Stimulated activated naive CD8-positive, alpha-beta T cell treated with anti-CD3 and anti-CD28 coated beads, Interleukin-15, Interleukin-2, amounts not matched to agents 100 U/mL and 50 U/mL, for 24 hours (primary cell): ENCODE measurements around the gene ZNF276.
A peak's percentile ranks its signal among the peaks of the same experiment; 100 is the strongest.

Experiments
- ATAC-seq: fragments of 150-1000 bp; cut with Tn5 transposase; one replicate; pipeline ENCODE4 v1.10.0; 2021
- DNase-seq: peaks from one replicate; pipeline ENCODE4 v3.0.0; 2021

Gene ZNF276

GRCh38 chr16:89716493-89716892, 4.8 kb upstream of the ZNF276 start:
- ATAC-seq (no peak), DNase-seq (no peak)

GRCh38 chr16:89716916-89717687, 4.2 kb upstream of the ZNF276 start:
- no peak for ATAC-seq

GRCh38 chr16:89717688-89718505, 3.4 kb upstream of the ZNF276 start:
- DNase-seq, result no peak
- ATAC-seq, result no peak

More at GRCh38 chr16:89716916-89717687, 4.2 kb upstream of the ZNF276 start:
- no peak for DNase-seq

- ATAC-seq (no peak), DNase-seq (no peak)
These were observed 855 bp upstream of the ZNF276 start for GRCh38 chr16:89720551-89720812.

GRCh38 chr16:89721546-89722391, 432 bp downstream of the ZNF276 start:
- DNase-seq (peak; percentile 86), ATAC-seq (peak; percentile 31)

GRCh38 chr16:89722392-89723278, 1.3 kb downstream of the ZNF276 start:
- ATAC-seq, result peak; percentile 31
- DNase-seq, result peak; percentile 73

- DNase-seq (peak; percentile 74), ATAC-seq (peak; percentile 33)
These were observed 2.2 kb downstream of the ZNF276 start for GRCh38 chr16:89723279-89724250.

GRCh38 chr16:89727406-89728120, 6.2 kb downstream of the ZNF276 start:
- no peak for DNase-seq
- ATAC-seq, result no peak

- DNase-seq (no peak), ATAC-seq (no peak)
These were observed 8.0 kb downstream of the ZNF276 start for GRCh38 chr16:89729293-89729692.

GRCh38 chr16:89729863-89730593, 8.7 kb downstream of the ZNF276 start:
- ATAC-seq, result no peak
- no peak for DNase-seq

- DNase-seq (no peak), ATAC-seq (no peak)
These were observed 9.4 kb downstream of the ZNF276 start for GRCh38 chr16:89730610-89731234.

- ATAC-seq (no peak), DNase-seq (no peak)
These were observed 11.0 kb downstream of the ZNF276 start for GRCh38 chr16:89732142-89732917.

- no peak for DNase-seq
- no peak for ATAC-seq
These were observed 11.5 kb downstream of the ZNF276 start for GRCh38 chr16:89732918-89733242.

GRCh38 chr16:89733322-89733721, 12.0 kb downstream of the ZNF276 start:
- DNase-seq (no peak), ATAC-seq (no peak)

- no peak for DNase-seq
These were observed 12.5 kb downstream of the ZNF276 start for GRCh38 chr16:89733792-89734191.

GRCh38 chr16:89736554-89736953, 15.2 kb downstream of the ZNF276 start:
- DNase-seq (no peak), ATAC-seq (no peak)

More at GRCh38 chr16:89733792-89734191, 12.5 kb downstream of the ZNF276 start:
- no peak for ATAC-seq

- DNase-seq (no peak), ATAC-seq (no peak)
These were observed 16.2 kb downstream of the ZNF276 start for GRCh38 chr16:89737341-89738071.
